DOHH2 (cell line): ENCODE data around the gene KIF6.

Experiments
- H3F3A ChIP-seq: fragments of 200-600 bp; sonication (generic), shearing (Covaris generic); 2 replicates; pipeline ENCODE4 v1.6.0; 2016; ENCODE audit warnings: antibody characterized with exemption, mild to moderate bottlenecking; ENCODE audit not compliant: control insufficient read depth, insufficient read depth
- H3K27ac ChIP-seq: fragments of 200-600 bp; sonication (generic); 2 replicates; pipeline ENCODE4 v1.5.1; 2014; ENCODE audit warnings: low read depth, mild to moderate bottlenecking, low read length, moderate library complexity
- H3K27me3 ChIP-seq: fragments of 200-600 bp; sonication (generic); 2 replicates; pipeline ENCODE4 v1.6.1; 2014; ENCODE audit warnings: mild to moderate bottlenecking, low read length, mixed read lengths; ENCODE audit not compliant: control insufficient read depth
- H3K36me3 ChIP-seq: fragments of 200-600 bp; sonication (generic); 2 replicates; pipeline ENCODE4 v1.6.1; 2014; ENCODE audit warnings: mild to moderate bottlenecking, low read length, moderate library complexity, mixed read lengths; ENCODE audit not compliant: control insufficient read depth
- H3K4me1 ChIP-seq: fragments of 200-600 bp; sonication (generic); 2 replicates; pipeline ENCODE4 v1.6.1; 2014; ENCODE audit warnings: mild to moderate bottlenecking, low read length, mixed read lengths; ENCODE audit not compliant: control insufficient read depth
- H3K4me2 ChIP-seq: fragments of 200-600 bp; sonication (generic); 2 replicates; pipeline ENCODE4 v1.6.0; 2014; ENCODE audit warnings: mild to moderate bottlenecking, low read length, moderate library complexity
- H3K4me3 ChIP-seq: fragments of 200-600 bp; sonication (generic); 2 replicates; pipeline ENCODE4 v1.5.1; 2014; ENCODE audit warnings: mild to moderate bottlenecking, low read length, mixed read lengths
- H3K79me2 ChIP-seq: fragments of 200-600 bp; sonication (generic); 2 replicates; pipeline ENCODE4 v1.6.1; 2014; ENCODE audit warnings: mild to moderate bottlenecking, low read length, mixed read lengths; ENCODE audit not compliant: control insufficient read depth
- H3K9me2 ChIP-seq: fragments of 200-600 bp; sonication (generic); replicated peaks from 2 replicates; pipeline ENCODE4 v1.6.1; 2014; ENCODE audit warnings: mild to moderate bottlenecking, low read length, mixed read lengths; ENCODE audit not compliant: control insufficient read depth
- H3K9me3 ChIP-seq: fragments of 200-600 bp; sonication (generic); 2 replicates; pipeline ENCODE4 v1.6.1; 2014; ENCODE audit warnings: antibody characterized with exemption, low read length, mixed read lengths; ENCODE audit not compliant: control insufficient read depth, insufficient read depth
- H4K20me1 ChIP-seq: fragments of 200-600 bp; sonication (generic); 2 replicates; pipeline ENCODE4 v1.6.0; 2014; ENCODE audit warnings: low read depth, mild to moderate bottlenecking, antibody characterized with exemption, low read length, moderate library complexity; ENCODE audit not compliant: control insufficient read depth, insufficient read depth
- EZH2phosphoT487 ChIP-seq: fragments of 200-600 bp; sonication (generic); IDR thresholded peaks from 2 replicates; pipeline ENCODE4 v1.6.1; 2017; ENCODE audit warnings: borderline replicate concordance, mild to moderate bottlenecking, antibody characterized with exemption, low read length, moderate library complexity, mixed read lengths
- TF ChIP-seq, protein P1 (sequence below): fragments of 200-600 bp; sonication (generic); IDR thresholded peaks from one replicate; pipeline ENCODE4 v1.5.1; 2014; ENCODE audit warnings: antibody characterized with exemption, mild to moderate bottlenecking, low read depth, low read length; ENCODE audit not compliant: poor library complexity, severe bottlenecking

The KIF6 gene

DNA sequence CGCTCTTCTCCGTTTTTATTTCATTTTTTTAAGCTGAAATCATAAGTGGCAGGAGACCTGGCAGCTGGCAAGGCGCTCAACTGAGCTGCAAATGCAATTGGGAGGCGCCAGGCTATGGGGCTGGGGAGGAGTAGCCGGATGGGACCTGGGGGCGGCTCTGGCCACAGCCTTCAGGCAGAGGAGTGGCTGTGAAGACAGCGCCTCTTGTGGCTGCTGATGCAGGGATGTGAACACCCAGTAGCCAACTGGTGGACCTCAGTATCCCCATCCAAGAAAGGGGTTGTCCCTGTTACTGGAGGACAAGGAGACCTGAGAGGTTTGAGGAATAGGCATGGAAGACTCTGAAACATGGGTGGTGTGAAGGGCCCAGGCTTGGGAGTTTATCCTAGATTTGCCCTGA lies 423.6 kb downstream of the KIF6 start:
- no peaks in the 10 kb centered on the region for H4K20me1 ChIP-seq
- H3K27ac ChIP-seq, result no peak overlapping the region
- no peak overlapping the region for H3K4me2 ChIP-seq
- no peaks in the 10 kb centered on the region for H3K27me3 ChIP-seq
- H3K79me2 ChIP-seq, result no peaks in the 10 kb centered on the region
- peaks cover 4% of the 10 kb centered on the region for H3K4me1 ChIP-seq
- H3K36me3 ChIP-seq, result no peaks in the 10 kb centered on the region
- H3K9me3 ChIP-seq, result no peaks in the 10 kb centered on the region
- TF ChIP-seq, protein P1, sequence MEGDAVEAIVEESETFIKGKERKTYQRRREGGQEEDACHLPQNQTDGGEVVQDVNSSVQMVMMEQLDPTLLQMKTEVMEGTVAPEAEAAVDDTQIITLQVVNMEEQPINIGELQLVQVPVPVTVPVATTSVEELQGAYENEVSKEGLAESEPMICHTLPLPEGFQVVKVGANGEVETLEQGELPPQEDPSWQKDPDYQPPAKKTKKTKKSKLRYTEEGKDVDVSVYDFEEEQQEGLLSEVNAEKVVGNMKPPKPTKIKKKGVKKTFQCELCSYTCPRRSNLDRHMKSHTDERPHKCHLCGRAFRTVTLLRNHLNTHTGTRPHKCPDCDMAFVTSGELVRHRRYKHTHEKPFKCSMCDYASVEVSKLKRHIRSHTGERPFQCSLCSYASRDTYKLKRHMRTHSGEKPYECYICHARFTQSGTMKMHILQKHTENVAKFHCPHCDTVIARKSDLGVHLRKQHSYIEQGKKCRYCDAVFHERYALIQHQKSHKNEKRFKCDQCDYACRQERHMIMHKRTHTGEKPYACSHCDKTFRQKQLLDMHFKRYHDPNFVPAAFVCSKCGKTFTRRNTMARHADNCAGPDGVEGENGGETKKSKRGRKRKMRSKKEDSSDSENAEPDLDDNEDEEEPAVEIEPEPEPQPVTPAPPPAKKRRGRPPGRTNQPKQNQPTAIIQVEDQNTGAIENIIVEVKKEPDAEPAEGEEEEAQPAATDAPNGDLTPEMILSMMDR, result peak; percentile 62
- no peak for TF ChIP-seq EZH2phosphoT487
- H3K4me3 ChIP-seq, result no peak overlapping the region
- no peaks in the 10 kb centered on the region for H3F3A ChIP-seq
- no peaks in the 10 kb centered on the region for H3K9me2 ChIP-seq

DNA sequence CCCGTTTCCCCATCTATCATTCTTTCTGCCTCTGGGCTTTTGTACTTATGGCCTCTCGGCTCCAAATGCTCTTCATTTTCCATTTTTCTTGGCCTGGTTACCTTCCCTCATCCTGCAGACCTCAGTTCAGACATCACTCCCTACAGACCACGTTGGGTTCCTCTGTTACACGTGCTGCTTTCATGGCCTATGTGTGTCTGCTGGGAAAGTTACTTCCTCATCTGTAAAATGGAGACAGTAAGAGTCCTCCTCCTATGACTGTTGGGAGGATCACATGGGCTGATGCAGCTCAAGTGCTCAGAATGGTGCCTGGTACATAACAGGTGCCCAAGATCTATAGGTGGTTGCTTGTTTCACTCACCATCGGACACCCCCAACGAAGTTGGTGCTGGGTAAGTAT lies 424.5 kb downstream of the KIF6 start:
- Histone ChIP-seq H3K4me2 (no peak overlapping the region), H3K27ac (no peak overlapping the region)
- TF ChIP-seq, protein P1, result no peak
- TF ChIP-seq EZH2phosphoT487, result no peak

DNA sequence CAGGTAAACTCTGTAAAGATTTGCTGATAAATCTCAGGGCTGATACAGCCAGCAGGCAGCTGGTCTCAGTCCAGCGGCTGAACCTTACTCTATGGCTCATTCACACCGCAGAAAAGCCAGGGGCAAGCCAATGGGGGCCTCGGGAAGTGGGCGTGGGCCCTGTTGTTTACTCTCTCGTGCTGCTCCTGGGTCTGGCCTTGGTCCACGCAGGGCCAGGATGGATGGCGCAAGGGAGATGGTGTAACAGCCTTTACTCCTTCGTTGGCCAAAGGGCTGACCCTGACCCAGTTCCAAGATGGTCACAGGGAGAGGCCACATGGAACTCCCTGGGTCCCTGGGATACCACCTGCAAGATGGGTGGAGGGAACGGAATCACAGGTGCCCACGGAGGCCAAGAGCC lies 427.1 kb downstream of the KIF6 start:
- H3K27me3 ChIP-seq, result no peaks in the 10 kb centered on the region

More for the DNA sequence above, 424.5 kb downstream of the KIF6 start:
- H3K4me3 ChIP-seq, result no peak overlapping the region
- no peaks in the 10 kb centered on the region for H3K79me2 ChIP-seq
- H3K36me3 ChIP-seq, result no peaks in the 10 kb centered on the region
- no peaks in the 10 kb centered on the region for H3K9me3 ChIP-seq
- no peaks in the 10 kb centered on the region for H3K9me2 ChIP-seq
- no peaks in the 10 kb centered on the region for H3K27me3 ChIP-seq
- no peaks in the 10 kb centered on the region for H4K20me1 ChIP-seq
- H3K4me1 ChIP-seq, result peaks cover 4% of the 10 kb centered on the region
- H3F3A ChIP-seq, result no peaks in the 10 kb centered on the region

More for the DNA sequence above, 427.1 kb downstream of the KIF6 start:
- Histone ChIP-seq H3K27ac (no peak overlapping the region), H3K9me2 (no peaks in the 10 kb centered on the region), H3K4me1 (peaks cover 3% of the 10 kb centered on the region), H3K4me3 (no peak overlapping the region), H3K9me3 (no peaks in the 10 kb centered on the region), H4K20me1 (no peaks in the 10 kb centered on the region), H3K4me2 (no peak overlapping the region), H3F3A (no peaks in the 10 kb centered on the region), H3K36me3 (no peaks in the 10 kb centered on the region), H3K79me2 (no peaks in the 10 kb centered on the region)
- TF ChIP-seq EZH2phosphoT487, result no peak
- TF ChIP-seq, protein P1, result no peak
